Calu3 (cell line): ENCODE data around the gene NBEA. TPM values are rescaled to one million over a fixed set of nuclear protein-coding genes. Genes with fewer than 3 reads are reported as not detected.

ENCODE experiments used
- BruUV-seq: library from RNA; stranded (reverse); fragments of 400-500 nt; replicated peaks from 2 replicates; lab custom pipeline; 2021; lab: Mats Ljungman, UMichigan
- CTCF ChIA-PET: fragments of 300-600 bp; sonication (Branson Sonifier 250); formaldehyde crosslinking; loops from one replicate; lab custom pipeline; 2022; ENCODE audit warnings: antibody characterized with exemption; lab: Charles Lee
- DNase-seq: peaks from one replicate; pipeline ENCODE4 v3.0.0; 2022
- H3K27ac Mint-ChIP-seq: one replicate; pipeline ENCODE4 v1.8.0; 2022; ENCODE audit warnings: mixed read lengths; ENCODE audit not compliant: unreplicated experiment
- H3K27me3 Mint-ChIP-seq: one replicate; pipeline ENCODE4 v1.8.0; 2022; ENCODE audit warnings: mixed read lengths; ENCODE audit not compliant: unreplicated experiment
- H3K36me3 Mint-ChIP-seq: one replicate; pipeline ENCODE4 v1.8.0; 2022; ENCODE audit warnings: mild to moderate bottlenecking, moderate library complexity, mixed read lengths; ENCODE audit not compliant: insufficient read depth, unreplicated experiment
- H3K4me1 Mint-ChIP-seq: one replicate; pipeline ENCODE4 v1.8.0; 2022; ENCODE audit warnings: mild to moderate bottlenecking, low read depth, mixed read lengths; ENCODE audit not compliant: unreplicated experiment
- H3K4me3 Mint-ChIP-seq: one replicate; pipeline ENCODE4 v1.8.0; 2022; ENCODE audit warnings: mild to moderate bottlenecking, low read depth, moderate library complexity, mixed read lengths; ENCODE audit not compliant: unreplicated experiment
- H3K9me3 Mint-ChIP-seq: one replicate; pipeline ENCODE4 v1.8.0; 2022; ENCODE audit warnings: low read depth, mixed read lengths; ENCODE audit not compliant: unreplicated experiment
- intact Hi-C: fragments of 100-400 bp; cut with micrococcal nuclease; formaldehyde crosslinking; loops from one replicate; pipeline ENCODE4 v1.10.0; 2022; ENCODE audit not compliant: unreplicated experiment
- total RNA-seq: library from RNA; stranded (reverse); gene quantifications from 2 replicates; pipeline ENCODE4 v1.2.3, GENCODE V29; 2022
- TF ChIP-seq, protein P1 (sequence below): fragments of 200-600 bp; IDR thresholded peaks from one replicate; pipeline ENCODE4 v1.8.0; 2022; ENCODE audit warnings: antibody characterized with exemption; ENCODE audit not compliant: unreplicated experiment

NBEA gene
- total RNA-seq, 1 experiment from 2014 or later, result 18.0 TPM

DNA sequence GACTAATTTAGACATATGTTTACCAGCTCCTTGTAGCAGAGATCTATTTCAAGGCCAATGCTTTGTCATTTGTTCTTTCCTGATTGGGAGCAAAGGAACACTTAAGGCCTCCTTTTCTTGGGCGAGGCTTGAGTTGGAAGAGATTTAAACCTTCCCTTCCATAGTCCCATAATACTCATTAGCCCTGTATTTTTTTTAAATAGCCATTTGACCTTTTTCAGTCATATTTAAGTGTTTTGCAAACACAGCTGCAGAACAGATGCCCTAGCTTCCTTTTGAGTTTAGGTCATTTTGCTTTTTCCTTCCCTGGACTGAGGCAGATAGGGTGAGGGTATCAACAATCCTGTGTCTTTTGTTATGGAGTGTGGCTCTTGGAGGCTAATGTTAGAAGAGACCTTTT is 198.3 kb downstream of the NBEA start:
- Mint-ChIP-seq H3K4me3 (no peak overlapping the region), H3K27me3 (no peaks in the 10 kb centered on the region), H3K9me3 (no peaks in the 10 kb centered on the region), H3K36me3 (no peaks in the 10 kb centered on the region), H3K27ac (no peak overlapping the region), H3K4me1 (no peaks in the 10 kb centered on the region)
- no TSS peak for BruUV-seq
- TF ChIP-seq, protein P1, sequence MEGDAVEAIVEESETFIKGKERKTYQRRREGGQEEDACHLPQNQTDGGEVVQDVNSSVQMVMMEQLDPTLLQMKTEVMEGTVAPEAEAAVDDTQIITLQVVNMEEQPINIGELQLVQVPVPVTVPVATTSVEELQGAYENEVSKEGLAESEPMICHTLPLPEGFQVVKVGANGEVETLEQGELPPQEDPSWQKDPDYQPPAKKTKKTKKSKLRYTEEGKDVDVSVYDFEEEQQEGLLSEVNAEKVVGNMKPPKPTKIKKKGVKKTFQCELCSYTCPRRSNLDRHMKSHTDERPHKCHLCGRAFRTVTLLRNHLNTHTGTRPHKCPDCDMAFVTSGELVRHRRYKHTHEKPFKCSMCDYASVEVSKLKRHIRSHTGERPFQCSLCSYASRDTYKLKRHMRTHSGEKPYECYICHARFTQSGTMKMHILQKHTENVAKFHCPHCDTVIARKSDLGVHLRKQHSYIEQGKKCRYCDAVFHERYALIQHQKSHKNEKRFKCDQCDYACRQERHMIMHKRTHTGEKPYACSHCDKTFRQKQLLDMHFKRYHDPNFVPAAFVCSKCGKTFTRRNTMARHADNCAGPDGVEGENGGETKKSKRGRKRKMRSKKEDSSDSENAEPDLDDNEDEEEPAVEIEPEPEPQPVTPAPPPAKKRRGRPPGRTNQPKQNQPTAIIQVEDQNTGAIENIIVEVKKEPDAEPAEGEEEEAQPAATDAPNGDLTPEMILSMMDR, result no peak
- intact Hi-C loops, result no loop called here
- DNase-seq, result no peak
- CTCF ChIA-PET, result interaction anchor here (0.7 kb wide), 1 partner anchor 146 kb away, joined by 4 read pairs; no protein-coding TSS in a partner anchor

DNA sequence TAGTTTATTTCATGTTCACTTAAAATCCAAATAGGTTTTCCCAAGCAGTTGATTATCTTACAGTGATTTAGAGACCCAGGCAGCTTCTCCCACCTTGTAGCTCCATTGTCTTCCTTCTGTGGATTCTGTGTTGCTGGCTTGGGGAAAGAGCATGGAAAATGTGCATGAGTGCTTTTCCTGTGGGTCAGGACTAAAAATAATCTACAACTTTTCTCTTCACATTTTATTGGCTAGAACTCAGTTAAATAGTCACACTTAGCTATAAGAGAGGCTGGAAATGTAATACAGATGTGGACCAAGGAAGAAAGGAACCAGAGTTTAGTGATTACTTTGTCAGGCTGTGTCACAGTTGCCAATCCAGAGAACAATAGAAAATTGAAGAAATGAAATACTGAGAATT is 198.8 kb downstream of the NBEA start:
- no TSS peak for BruUV-seq
- H3K9me3 Mint-ChIP-seq, result no peaks in the 10 kb centered on the region
- no peak overlapping the region for H3K4me3 Mint-ChIP-seq
- no peak for DNase-seq
- CTCF ChIA-PET, result no interaction called here
- intact Hi-C loops, result no loop called here
- H3K27ac Mint-ChIP-seq, result no peak overlapping the region
- H3K36me3 Mint-ChIP-seq, result no peaks in the 10 kb centered on the region
- TF ChIP-seq, protein P1, result no peak
- no peaks in the 10 kb centered on the region for H3K27me3 Mint-ChIP-seq
- H3K4me1 Mint-ChIP-seq, result no peaks in the 10 kb centered on the region

DNA sequence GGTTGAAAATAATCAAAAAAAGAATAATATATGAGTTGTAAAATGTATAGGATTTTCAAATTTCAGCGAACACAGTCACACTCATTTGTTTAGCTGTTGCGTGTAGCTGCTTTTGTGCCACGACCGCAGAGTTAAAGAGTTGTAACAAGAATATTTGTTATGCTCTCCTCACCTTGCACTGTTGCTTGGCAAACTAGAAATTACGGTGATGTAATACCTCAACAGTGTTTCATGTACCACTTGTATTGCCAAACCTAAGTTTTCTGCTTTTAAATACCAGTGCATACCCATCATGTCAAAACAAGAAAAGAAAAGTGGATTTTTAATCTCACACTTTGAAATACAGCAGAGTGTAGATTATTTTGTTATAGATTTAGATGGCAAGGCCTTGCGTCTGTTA is 201.1 kb downstream of the NBEA start:
- no peak for DNase-seq
- TF ChIP-seq, protein P1, result no peak
- intact Hi-C loops, result no loop called here
- no peak overlapping the region for H3K4me3 Mint-ChIP-seq
- CTCF ChIA-PET, result no interaction called here
- no peak overlapping the region for H3K27ac Mint-ChIP-seq
- H3K9me3 Mint-ChIP-seq, result no peaks in the 10 kb centered on the region
- no peaks in the 10 kb centered on the region for H3K4me1 Mint-ChIP-seq
- no peaks in the 10 kb centered on the region for H3K27me3 Mint-ChIP-seq
- no peaks in the 10 kb centered on the region for H3K36me3 Mint-ChIP-seq
- BruUV-seq, result no TSS peak

DNA sequence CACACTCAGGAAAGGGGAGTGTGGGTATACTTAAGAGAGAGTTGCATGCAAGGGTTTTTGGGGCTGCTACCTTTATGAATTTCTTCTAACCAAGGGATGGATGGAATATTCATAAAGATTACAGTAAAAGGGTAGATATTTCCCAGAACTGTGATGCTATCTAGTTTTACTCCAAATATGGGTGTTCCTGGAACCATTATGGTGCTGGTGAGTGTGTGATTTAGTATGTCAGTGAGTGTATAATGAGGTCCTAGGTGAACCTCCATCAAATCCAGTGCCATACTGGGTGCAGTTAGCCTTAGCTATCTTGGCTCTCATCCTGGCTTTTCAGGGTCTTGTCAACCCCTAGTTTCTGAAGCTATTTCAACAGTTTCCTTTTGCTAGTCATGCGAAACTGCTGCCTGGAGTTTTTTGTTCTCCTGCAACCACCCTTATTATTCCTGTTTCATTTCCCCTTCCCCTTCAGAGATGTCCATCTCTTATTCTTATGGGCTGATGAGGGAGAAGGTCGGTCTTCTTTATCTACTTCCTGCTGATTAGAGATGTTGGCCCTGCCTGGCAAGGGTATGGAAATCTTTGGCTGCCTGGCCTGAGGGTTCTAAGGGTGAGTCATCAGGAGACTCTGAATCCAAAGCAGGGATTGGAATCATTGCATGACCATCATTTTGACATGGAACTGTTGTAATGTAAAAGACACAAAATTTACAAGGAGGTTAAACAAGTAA is 202.3 kb downstream of the NBEA start:
- Mint-ChIP-seq H3K4me1 (no peaks in the 10 kb centered on the region), H3K27me3 (no peaks in the 10 kb centered on the region), H3K36me3 (no peaks in the 10 kb centered on the region), H3K4me3 (no peak overlapping the region), H3K9me3 (no peaks in the 10 kb centered on the region), H3K27ac (no peak overlapping the region)
- CTCF ChIA-PET, result no interaction called here
- TF ChIP-seq, protein P1, result no peak
- no peak for DNase-seq
- intact Hi-C loops, result no loop called here
- BruUV-seq, result no TSS peak
